Endometrium (tissue), 2 donors: Measurements from ENCODE around the gene PTPRE.

Source experiments
- FAIRE-seq: peaks from 2 replicates; lab custom pipeline; 2012; peaks lifted over from hg19 to GRCh38; lab: Jason Lieb, UNC
- donor health status: control.
- donor health status: control.

PTPRE gene

DNA sequence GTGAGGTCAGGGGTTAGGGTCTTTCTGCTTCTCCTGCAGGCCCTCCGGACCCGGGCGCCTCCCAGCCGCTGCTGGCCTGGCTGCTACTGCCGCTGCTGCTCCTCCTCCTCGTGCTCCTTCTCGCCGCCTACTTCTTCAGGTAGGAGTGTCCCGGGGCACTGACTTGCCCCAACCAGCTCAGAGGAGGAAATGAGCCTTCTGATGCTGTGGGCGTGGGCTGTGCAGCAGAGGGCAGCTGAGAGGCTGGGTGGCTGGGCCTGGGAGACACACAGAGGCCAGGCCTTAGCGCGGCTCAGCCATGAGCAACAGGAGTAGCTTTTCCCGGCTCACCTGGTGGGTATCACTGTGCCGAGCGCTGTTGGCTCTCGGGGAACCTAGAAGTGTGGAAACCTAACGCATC lies 140.4 kb downstream of the PTPRE start:
- FAIRE-seq: no peak

DNA sequence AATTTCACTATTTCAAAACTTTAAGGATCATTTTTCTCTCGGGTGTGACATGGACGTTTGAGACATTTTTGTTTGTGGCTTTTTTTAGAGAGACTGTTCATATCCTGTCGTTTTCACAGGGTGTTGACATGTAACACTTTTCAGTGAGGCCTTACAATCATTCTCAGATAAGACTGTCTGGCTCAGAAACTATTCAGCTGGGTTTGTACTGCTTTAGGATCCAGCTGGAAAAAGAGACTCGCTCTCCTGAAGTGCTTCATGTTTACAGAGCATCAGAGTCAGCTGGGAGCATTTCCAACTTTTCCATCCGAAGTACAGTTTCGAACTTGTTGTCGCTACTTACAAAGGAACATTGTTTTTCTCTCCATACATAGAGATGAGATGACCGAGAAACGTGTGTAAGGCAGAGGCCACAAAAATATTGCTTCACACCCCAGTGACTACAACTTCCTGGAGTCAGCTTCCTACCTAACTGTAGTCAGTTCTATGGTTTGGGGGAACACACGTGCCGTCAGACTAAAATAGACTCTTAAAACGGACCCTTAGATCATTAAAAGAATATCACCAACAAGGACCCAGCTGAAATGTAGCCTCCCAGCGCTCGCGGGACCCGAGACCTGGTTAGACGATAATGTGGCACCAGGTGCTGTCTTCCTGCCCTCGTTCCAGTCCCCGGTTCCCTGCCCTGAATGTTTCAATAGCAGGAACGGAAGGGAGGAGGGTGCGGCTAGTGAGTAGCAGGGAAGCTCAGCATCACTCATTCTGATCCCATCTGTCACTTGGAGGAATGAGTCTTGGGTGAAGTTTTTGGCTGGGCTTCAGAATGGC lies 141.3 kb downstream of the PTPRE start:
- FAIRE-seq: no peak

GRCh38 chr10:128048819-128049210 lies 141.9 kb downstream of the PTPRE start:
- FAIRE-seq: no peak

DNA sequence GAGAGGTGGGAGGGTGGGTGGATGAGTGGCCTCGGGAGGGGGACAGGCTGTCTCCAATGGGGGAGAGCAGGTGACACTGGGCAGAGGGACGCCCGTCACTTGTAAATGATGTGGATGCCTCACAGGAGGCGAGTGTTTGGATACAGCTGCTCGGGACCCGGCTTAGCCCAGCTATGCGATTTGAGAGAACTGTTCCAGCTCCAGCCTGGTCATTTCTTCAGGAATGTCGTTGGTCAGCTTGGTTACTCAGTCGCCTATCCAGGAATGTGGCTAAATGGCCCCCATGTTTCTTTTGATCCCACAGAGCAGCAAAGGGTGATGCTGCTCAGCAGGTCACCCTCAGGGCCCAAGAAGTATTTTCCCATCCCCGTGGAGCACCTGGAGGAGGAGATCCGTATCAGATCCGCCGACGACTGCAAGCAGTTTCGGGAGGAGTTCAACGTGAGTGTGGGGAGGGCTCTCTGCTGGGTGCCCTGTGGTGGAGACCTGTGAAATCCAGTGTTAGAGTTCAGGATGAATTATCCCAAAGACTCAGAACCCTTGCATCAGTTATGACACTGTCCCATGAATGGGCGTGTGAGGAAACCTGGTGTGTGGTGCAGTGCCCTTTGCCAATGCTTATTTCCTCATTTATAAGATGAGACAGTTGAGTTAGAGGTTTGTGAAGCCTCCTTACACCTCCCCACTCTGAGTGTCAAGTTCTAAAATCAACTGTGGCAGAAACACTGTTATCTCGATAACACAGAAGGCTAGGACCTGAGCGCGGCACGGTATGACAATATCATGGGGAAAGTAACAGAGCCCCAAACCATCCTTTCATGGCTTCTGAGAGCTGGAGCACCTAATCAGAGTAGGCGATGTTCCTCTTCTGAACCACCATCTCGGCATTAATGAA lies 142.6 kb downstream of the PTPRE start:
- FAIRE-seq: no peak

GRCh38 chr10:128050121-128050516 lies 143.2 kb downstream of the PTPRE start:
- no peak for FAIRE-seq

DNA sequence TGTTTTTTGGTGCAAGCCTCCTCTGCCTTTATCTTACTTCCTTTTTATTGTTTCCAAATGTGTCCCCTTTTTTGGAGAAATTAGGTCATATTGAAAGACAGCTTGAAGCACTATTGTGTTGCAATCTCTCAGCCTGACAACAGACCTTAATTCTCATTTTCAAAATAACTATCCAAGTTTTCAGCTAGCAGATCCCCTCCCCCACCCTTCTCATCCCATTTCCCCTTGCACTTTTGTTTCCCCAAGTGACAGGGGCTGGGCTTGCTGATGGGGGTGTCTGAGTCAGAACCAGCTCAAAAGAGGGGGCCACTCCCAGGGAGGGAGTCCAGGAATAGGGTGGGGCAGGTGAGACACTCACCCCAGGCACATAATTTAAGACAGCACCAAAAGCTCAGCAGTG lies 144.0 kb downstream of the PTPRE start:
- FAIRE-seq: no peak

GRCh38 chr10:128051548-128051947 lies 144.6 kb downstream of the PTPRE start:
- FAIRE-seq: no peak

GRCh38 chr10:128052696-128053095 lies 145.8 kb downstream of the PTPRE start:
- no peak for FAIRE-seq

DNA sequence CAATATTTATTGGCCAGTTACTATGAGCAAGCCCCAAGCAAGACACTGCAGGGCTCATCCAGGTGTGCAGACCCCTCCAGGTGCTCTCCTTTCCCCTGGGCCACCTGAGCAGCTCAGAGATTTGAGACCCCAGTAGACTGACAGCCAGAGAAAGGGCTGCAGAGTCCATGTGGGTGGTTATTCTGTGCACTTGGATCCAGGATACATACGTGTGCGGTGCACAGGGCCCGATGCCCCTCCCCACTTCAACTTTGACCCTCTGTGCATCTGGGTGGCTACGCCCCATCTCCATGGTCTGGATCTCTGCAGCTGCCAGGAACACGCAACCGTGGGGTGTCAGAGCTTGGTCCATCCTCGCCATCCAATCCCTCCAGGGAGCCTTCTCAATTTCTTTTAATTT lies 146.5 kb downstream of the PTPRE start:
- FAIRE-seq: no peak

- no peak for FAIRE-seq
Observed at GRCh38 chr10:128054163-128054970, 147.5 kb downstream of the PTPRE start.

GRCh38 chr10:128055061-128055868 lies 148.4 kb downstream of the PTPRE start:
- no peak for FAIRE-seq

- FAIRE-seq: no peak
Observed at GRCh38 chr10:128056303-128057050, 149.6 kb downstream of the PTPRE start.

- FAIRE-seq: no peak
Observed at GRCh38 chr10:128058106-128058749, 151.3 kb downstream of the PTPRE start.

GRCh38 chr10:128058750-128059134 lies 151.8 kb downstream of the PTPRE start:
- FAIRE-seq: no peak

- no peak for FAIRE-seq
Observed at GRCh38 chr10:128059266-128059981, 152.5 kb downstream of the PTPRE start.

DNA sequence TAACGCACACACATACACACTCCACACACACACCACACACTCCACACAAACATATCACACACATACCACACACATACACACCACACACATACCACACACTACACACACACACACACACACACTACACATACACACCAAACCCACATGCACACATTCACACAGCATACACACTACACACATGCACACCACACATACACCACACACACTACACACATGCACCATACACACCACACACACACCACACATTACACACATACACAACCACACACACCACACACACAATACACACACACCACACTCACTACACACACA lies 153.0 kb downstream of the PTPRE start:
- no peak for FAIRE-seq

DNA sequence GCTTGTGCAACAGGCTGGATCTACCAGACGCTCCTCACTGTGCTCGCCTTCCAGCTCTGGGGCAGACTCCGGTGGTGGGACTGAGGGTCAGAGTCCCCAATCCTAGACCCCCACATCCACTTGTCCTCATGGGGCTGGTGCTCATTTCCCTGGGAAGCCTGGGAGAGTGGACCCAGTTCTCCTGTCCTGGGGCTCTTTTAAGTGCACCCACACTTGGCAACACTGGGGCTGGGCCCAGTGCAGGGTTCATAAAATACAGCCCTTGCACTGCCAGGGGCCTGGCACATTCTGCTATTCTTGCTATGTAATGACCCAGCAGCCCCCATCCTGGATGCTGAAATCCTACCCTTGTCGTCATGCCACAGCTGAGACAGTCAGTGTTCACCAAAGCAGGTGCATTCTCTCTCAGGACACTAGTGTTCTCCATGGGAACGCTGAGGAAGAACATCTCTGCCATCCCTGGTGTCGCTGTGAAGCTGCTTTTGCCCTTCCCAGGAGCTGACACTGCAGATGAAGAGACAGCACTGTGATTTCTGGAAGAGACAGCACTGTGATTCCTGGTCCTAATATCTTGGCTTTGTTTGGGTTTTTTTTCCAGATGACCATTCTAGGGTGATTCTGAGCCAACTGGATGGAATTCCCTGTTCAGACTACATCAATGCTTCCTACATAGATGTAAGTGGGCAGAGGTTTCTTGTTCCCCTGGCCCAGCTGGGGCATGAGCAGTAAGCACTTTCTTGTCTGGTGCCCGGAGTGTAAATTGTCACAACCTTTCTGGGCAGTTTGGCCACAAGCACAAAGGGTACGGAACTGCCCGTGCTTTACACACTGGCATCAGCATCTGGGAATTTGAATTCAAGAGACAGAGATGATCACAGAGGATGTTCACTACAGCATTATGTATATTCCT lies 153.7 kb downstream of the PTPRE start:
- FAIRE-seq: no peak
